ENCODE results near the gene SRCAP. TPM values are rescaled to one million over a fixed set of nuclear protein-coding genes. Genes with fewer than 3 reads are reported as not detected.

Gene SRCAP
- total and polyA plus RNA-seq, 2 experiments from 2014 or later, result 9.1 to 23.7 TPM

- no peak overlapping the region for H3K4me3 ChIP-seq
- DNase-seq, result no peak
- H3K4me2 ChIP-seq (ENCODE audit: unreplicated experiment), result no peak overlapping the region
- TF ChIP-seq EZH2 (IDR thresholded peaks at IDR 0.05; ENCODE audit: insufficient read depth, poor library complexity, severe bottlenecking), result no peak
- no peak for TF ChIP-seq EZH2phosphoT487 (IDR thresholded peaks at IDR 0.05; ENCODE audit: insufficient read depth, low read depth)
- no peaks in the 10 kb centered on the region for H3K9me3 ChIP-seq (ENCODE audit: low read depth)
- no peaks in the 10 kb centered on the region for H4K20me1 ChIP-seq (ENCODE audit: insufficient read depth)
- WGBS, 2 experiments (ENCODE audit: low coverage in 1 of 2, low lambda C conversion rate in 2 of 2, missing lambda C conversion rate in 2 of 2), result 90 to 91% methylated on average over 10 of the region's 10 CpGs
- peaks cover 9% of the 10 kb centered on the region for H3F3A ChIP-seq (ENCODE audit: insufficient read depth)
- peaks cover 14% of the 10 kb centered on the region for H3K4me1 ChIP-seq (ENCODE audit: insufficient read depth)
- H3K27ac ChIP-seq, result no peak overlapping the region
- H3K9ac ChIP-seq, result no peak overlapping the region
- no peaks in the 10 kb centered on the region for H3K9me2 ChIP-seq (ENCODE audit: insufficient read depth)
- H2AFZ ChIP-seq, result no peak overlapping the region
- no peaks in the 10 kb centered on the region for H3K27me3 ChIP-seq (replicated peaks; ENCODE audit: insufficient read depth)
- peaks cover 20% of the 10 kb centered on the region for H3K79me2 ChIP-seq (ENCODE audit: insufficient read depth)
- peaks cover 9% of the 10 kb centered on the region; the same call in 1 of the 2 replicates for H3K36me3 ChIP-seq (ENCODE audit: low read depth)
- in situ Hi-C loops (cut with MboI), result no loop called here
These were observed 60.1 kb downstream of the SRCAP start for GRCh38 chr16:30758988-30759491.

- no peaks in the 10 kb centered on the region for H3K9me3 ChIP-seq (ENCODE audit: low read depth)
- H3K27me3 ChIP-seq (replicated peaks; ENCODE audit: insufficient read depth), result no peaks in the 10 kb centered on the region
- no peak overlapping the region for H3K9ac ChIP-seq
- peaks cover 9% of the 10 kb centered on the region for H3F3A ChIP-seq (ENCODE audit: insufficient read depth)
- H3K9me2 ChIP-seq (ENCODE audit: insufficient read depth), result no peaks in the 10 kb centered on the region
- peaks cover 18% of the 10 kb centered on the region; the same call in 1 of the 2 replicates for H3K36me3 ChIP-seq (ENCODE audit: low read depth)
- H2AFZ ChIP-seq, result no peak overlapping the region
- peaks cover 14% of the 10 kb centered on the region for H3K4me1 ChIP-seq (ENCODE audit: insufficient read depth)
- no peak for TF ChIP-seq EZH2 (IDR thresholded peaks at IDR 0.05; ENCODE audit: insufficient read depth, poor library complexity, severe bottlenecking)
- TF ChIP-seq EZH2phosphoT487 (IDR thresholded peaks at IDR 0.05; ENCODE audit: insufficient read depth, low read depth), result no peak
- WGBS, 2 experiments (ENCODE audit: low coverage in 1 of 2, low lambda C conversion rate in 2 of 2, missing lambda C conversion rate in 2 of 2), result 76 to 88% methylated on average over 7 of the region's 7 CpGs
- H3K4me2 ChIP-seq (ENCODE audit: unreplicated experiment), result no peak overlapping the region
- H3K4me3 ChIP-seq, result no peak overlapping the region
- H3K27ac ChIP-seq, result no peak overlapping the region
- no peak for DNase-seq
- H4K20me1 ChIP-seq (ENCODE audit: insufficient read depth), result no peaks in the 10 kb centered on the region
- in situ Hi-C loops (cut with MboI), result no loop called here
- H3K79me2 ChIP-seq (ENCODE audit: insufficient read depth), result peaks cover 30% of the 10 kb centered on the region
These were observed 61.1 kb downstream of the SRCAP start for GRCh38 chr16:30760001-30760559.

DNA sequence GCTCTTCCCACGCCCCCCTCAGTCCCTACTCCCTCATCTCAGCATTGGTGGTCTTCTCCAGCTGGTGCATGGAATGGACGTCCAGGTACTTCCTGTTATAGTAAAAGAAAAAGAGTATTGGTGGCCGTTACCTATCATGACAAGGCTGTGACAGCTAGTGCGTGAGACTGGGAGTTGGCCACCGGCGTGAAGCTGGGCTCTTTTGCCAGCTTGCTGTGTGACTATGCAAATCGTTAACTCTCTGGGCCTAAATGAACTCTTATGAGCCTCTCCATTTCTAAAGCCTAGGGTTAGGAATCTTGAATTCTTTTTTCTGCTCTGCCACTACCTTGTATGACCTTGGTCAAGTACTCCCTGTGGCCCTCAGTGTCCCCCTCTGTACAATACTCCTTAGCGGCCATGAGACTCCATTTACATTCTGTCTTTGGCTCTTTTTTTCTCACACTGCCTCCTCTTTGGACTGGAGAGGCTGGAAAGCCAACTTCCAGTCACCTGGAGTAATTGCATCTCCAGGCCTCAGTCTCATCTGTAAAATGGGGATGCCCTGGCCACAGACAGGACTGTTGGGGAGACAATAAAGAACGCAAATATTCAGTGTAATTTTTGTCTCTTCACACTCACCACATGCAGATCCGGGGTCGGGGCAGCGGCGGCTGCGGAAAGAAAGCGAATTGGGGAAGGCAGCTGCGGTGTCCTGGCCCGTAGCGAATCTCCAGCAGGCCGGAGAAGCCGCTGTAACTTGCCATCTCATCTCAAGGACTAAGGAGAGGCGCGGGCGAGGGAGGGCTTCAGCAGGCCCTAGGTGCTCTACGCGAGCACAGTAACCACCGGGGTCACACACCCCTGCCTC lies 61.8 kb downstream of the SRCAP start:
- H3K9me3 ChIP-seq (ENCODE audit: low read depth), result no peaks in the 10 kb centered on the region
- H3K79me2 ChIP-seq (ENCODE audit: insufficient read depth), result peaks cover 37% of the 10 kb centered on the region
- peaks cover 14% of the 10 kb centered on the region for H3K4me1 ChIP-seq (ENCODE audit: insufficient read depth)
- no peaks in the 10 kb centered on the region for H4K20me1 ChIP-seq (ENCODE audit: insufficient read depth)
- peaks cover 25% of the 10 kb centered on the region; the same call in 1 of the 2 replicates for H3K36me3 ChIP-seq (ENCODE audit: low read depth)
- H2AFZ ChIP-seq, result peak overlapping the region; percentile 84
- no peaks in the 10 kb centered on the region for H3K27me3 ChIP-seq (replicated peaks; ENCODE audit: insufficient read depth)
- H3K9ac ChIP-seq, result peak overlapping the region; percentile 90
- H3K4me3 ChIP-seq, result peak overlapping the region; percentile 79
- TF ChIP-seq EZH2phosphoT487 (IDR thresholded peaks at IDR 0.05; ENCODE audit: insufficient read depth, low read depth), result no peak
- peak overlapping the region; percentile 52 for H3K27ac ChIP-seq
- DNase-seq, result peak; percentile 57
- no peaks in the 10 kb centered on the region for H3K9me2 ChIP-seq (ENCODE audit: insufficient read depth)
- H3K4me2 ChIP-seq (ENCODE audit: unreplicated experiment), result peak overlapping the region; percentile 79
- in situ Hi-C loops (cut with MboI), result no loop called here
- H3F3A ChIP-seq (ENCODE audit: insufficient read depth), result peaks cover 9% of the 10 kb centered on the region
- WGBS, 2 experiments (ENCODE audit: low coverage in 1 of 2, low lambda C conversion rate in 2 of 2, missing lambda C conversion rate in 2 of 2), result 25 to 28% methylated on average over 26 of the region's 26 CpGs

DNA sequence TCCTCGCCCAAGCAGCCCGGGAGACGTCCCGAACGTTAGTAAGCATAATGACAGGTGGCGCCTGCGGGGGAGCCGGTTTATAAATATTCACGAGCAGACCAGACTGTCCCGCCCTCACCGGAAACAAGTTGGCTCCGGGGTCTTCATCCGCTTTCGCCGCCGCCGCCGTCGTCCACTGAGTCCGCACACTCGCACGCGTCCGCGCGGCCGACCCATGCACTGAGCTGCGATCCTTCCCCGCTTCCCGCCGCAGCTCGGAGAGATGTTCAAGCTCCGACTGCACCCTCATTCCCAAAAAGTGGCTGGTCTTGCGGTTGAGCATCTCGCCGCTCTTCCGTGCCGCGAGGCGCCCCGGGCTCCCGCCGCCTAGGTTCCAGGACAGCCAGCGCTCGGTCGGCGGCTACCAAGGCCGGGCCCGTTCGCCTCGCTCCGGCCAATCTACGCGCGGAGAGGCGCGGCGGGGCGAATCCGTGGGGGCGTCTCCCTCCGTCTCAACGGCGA lies 62.5 kb downstream of the SRCAP start:
- peak overlapping the region; percentile 84 for H2AFZ ChIP-seq
- no peaks in the 10 kb centered on the region for H4K20me1 ChIP-seq (ENCODE audit: insufficient read depth)
- H3K27me3 ChIP-seq (replicated peaks; ENCODE audit: insufficient read depth), result no peaks in the 10 kb centered on the region
- WGBS, 2 experiments (ENCODE audit: low coverage in 1 of 2, low lambda C conversion rate in 2 of 2, missing lambda C conversion rate in 2 of 2), result 1 to 2% methylated on average over 64 of the region's 64 CpGs
- peak overlapping the region; percentile 79 for H3K4me3 ChIP-seq
- H3K9me2 ChIP-seq (ENCODE audit: insufficient read depth), result no peaks in the 10 kb centered on the region
- peak overlapping the region; percentile 79 for H3K4me2 ChIP-seq (ENCODE audit: unreplicated experiment)
- peaks cover 9% of the 10 kb centered on the region for H3F3A ChIP-seq (ENCODE audit: insufficient read depth)
- TF ChIP-seq EZH2 (IDR thresholded peaks at IDR 0.05; ENCODE audit: insufficient read depth, poor library complexity, severe bottlenecking) (no peak), EZH2phosphoT487 (IDR thresholded peaks at IDR 0.05; ENCODE audit: insufficient read depth, low read depth) (no peak)
- in situ Hi-C loops (cut with MboI), result no loop called here
- H3K4me1 ChIP-seq (ENCODE audit: insufficient read depth), result peaks cover 14% of the 10 kb centered on the region
- peaks cover 40% of the 10 kb centered on the region for H3K79me2 ChIP-seq (ENCODE audit: insufficient read depth)
- DNase-seq, result peak; percentile 61
- H3K9me3 ChIP-seq (ENCODE audit: low read depth), result no peaks in the 10 kb centered on the region
- H3K9ac ChIP-seq, result peak overlapping the region; percentile 90
- peaks cover 28% of the 10 kb centered on the region; the same call in 1 of the 2 replicates for H3K36me3 ChIP-seq (ENCODE audit: low read depth)
- H3K27ac ChIP-seq, result peak overlapping the region; percentile 52
